K562 (cell line): ENCODE data around the gene FMNL1. TPM values are rescaled to one million over a fixed set of nuclear protein-coding genes. Genes with fewer than 3 reads are reported as not detected.
A peak's percentile ranks its signal among the peaks of the same experiment; 100 is the strongest.

Source experiments
- ATAC-seq: fragments of 200-7000 bp; cut with Tn5 transposase; 3 replicates; pipeline ENCODE4 v1.9.1; 2020; ENCODE audit warnings: moderate library complexity
- BruUV-seq: library from RNA; stranded (reverse); fragments of 400-500 nt; replicated peaks from 2 replicates; lab custom pipeline; 2021; lab: Mats Ljungman, UMichigan
- CTCF ChIA-PET: fragments of 300-600 bp; formaldehyde crosslinking; extraction: SDS; loops from one replicate; lab custom pipeline; 2021; ENCODE audit warnings: low intra/inter-chr PET ratio; lab: Yijun Ruan, JAX
- POLR2A ChIA-PET: fragments of 300-600, 350-650 bp; sonication (Branson Sonifier 250); formaldehyde crosslinking; extraction: SDS; loops from one replicate; lab custom pipeline; 2021; ENCODE audit warnings: antibody characterized with exemption, inconsistent platforms; lab: Yijun Ruan, JAX
- DNase-seq, 4 experiments: peaks; one replicate each; pipeline versions ENCODE4 v3.0.0 to v3.0.0-alpha.2; 2011 to 2018; ENCODE audit warnings: low spot score in 3 of 4, mixed read lengths in 3 of 4; ENCODE audit errors: extremely low read depth in 1 of 4
- FAIRE-seq: peaks from 2 replicates; lab custom pipeline; 2011; peaks lifted over from hg19 to GRCh38; lab: Jason Lieb, UNC
- H2AFZ ChIP-seq: 2 replicates; pipeline ENCODE4 v1.6.0; 2011; ENCODE audit warnings: low read depth, low read length, control low read depth, inconsistent platforms
- H3K27ac ChIP-seq: fragments of 200-600 bp; 3 replicates; pipeline ENCODE4 v1.8.0; 2011; ENCODE audit warnings: low read depth, mild to moderate bottlenecking, control low read depth, inconsistent platforms, low read length, moderate library complexity, mixed read lengths; ENCODE audit errors: extremely low read depth
- H3K27me3 ChIP-seq, 2 experiments: fragments of 300-600 bp in 1 of 2; 2 replicates in 1 of 2; 3 replicates in 1 of 2; pipeline versions ENCODE4 v1.6.0 to v1.8.0; 2011; ENCODE audit warnings: inconsistent platforms in 2 of 2, low read length in 2 of 2, mild to moderate bottlenecking in 1 of 2, mixed read lengths in 1 of 2, moderate library complexity in 1 of 2; ENCODE audit not compliant: control insufficient read depth in 2 of 2, insufficient read depth in 2 of 2
- H3K36me3 ChIP-seq: fragments of 300-600 bp; 3 replicates; pipeline ENCODE4 v1.8.0; 2011; ENCODE audit warnings: mild to moderate bottlenecking, low read length, inconsistent platforms; ENCODE audit not compliant: control insufficient read depth, insufficient read depth
- H3K4me1 ChIP-seq, 2 experiments: fragments of 200-600 bp in 1 of 2; replicated peaks in 1 of 2; 2 replicates in 1 of 2; 3 replicates in 1 of 2; pipeline versions ENCODE4 v1.5.1 to v1.8.0; 2011; ENCODE audit warnings: inconsistent platforms in 2 of 2, low read length in 2 of 2, mild to moderate bottlenecking in 1 of 2, mixed read lengths in 1 of 2, moderate library complexity in 1 of 2; ENCODE audit not compliant: control insufficient read depth in 2 of 2, insufficient read depth in 2 of 2
- H3K4me2 ChIP-seq: 2 replicates; pipeline ENCODE4 v1.6.1; 2011; ENCODE audit warnings: low read length, control low read depth, inconsistent platforms, mixed read lengths; ENCODE audit not compliant: insufficient read depth
- H3K4me3 ChIP-seq: fragments of 200-600 bp; sonication (generic), shearing (Covaris generic); 2 replicates; pipeline ENCODE4 v1.5.1; 2016; ENCODE audit warnings: control low read depth, inconsistent platforms
- H3K79me2 ChIP-seq: fragments of 200-600 bp; 3 replicates; pipeline ENCODE4 v1.8.0; 2011; ENCODE audit warnings: low read length, inconsistent platforms; ENCODE audit not compliant: control insufficient read depth, insufficient read depth
- H3K9ac ChIP-seq, 2 experiments: 2 replicates each; pipeline versions ENCODE4 v1.6.0 to v1.6.1; 2011; ENCODE audit warnings: low read depth in 2 of 2, low read length in 2 of 2, control low read depth in 1 of 2, inconsistent platforms in 1 of 2, mild to moderate bottlenecking in 1 of 2, mixed read lengths in 1 of 2; ENCODE audit not compliant: insufficient read depth in 1 of 2
- H3K9me1 ChIP-seq: one replicate; pipeline ENCODE4 v1.6.0; 2011; ENCODE audit warnings: inconsistent platforms, mild to moderate bottlenecking, low read length, moderate library complexity; ENCODE audit not compliant: control insufficient read depth, insufficient read depth
- H3K9me3 ChIP-seq: replicated peaks from 2 replicates; pipeline ENCODE4 v1.5.1; 2011; ENCODE audit warnings: low read depth, low read length, inconsistent platforms; ENCODE audit not compliant: control insufficient read depth, insufficient read depth
- H4K20me1 ChIP-seq: replicated peaks from 2 replicates; pipeline ENCODE4 v1.6.1; 2011; ENCODE audit warnings: low read length, inconsistent platforms, mixed read lengths; ENCODE audit not compliant: control insufficient read depth, insufficient read depth
- BMI1 ChIP-seq: fragments of 150-350 bp; IDR thresholded peaks from 2 replicates; pipeline ENCODE4 v1.6.1; 2014; ENCODE audit warnings: low read length
- CTCFL ChIP-seq: IDR thresholded peaks from 2 replicates; pipeline ENCODE4 v1.6.1; 2011; ENCODE audit warnings: borderline replicate concordance, low read depth, mild to moderate bottlenecking, moderate library complexity, low read length; ENCODE audit not compliant: insufficient read depth, poor library complexity, severe bottlenecking
- E2F4 ChIP-seq: sonication (generic); formaldehyde crosslinking; IDR thresholded peaks from 2 replicates; pipeline ENCODE4 v1.8.0; 2022; ENCODE audit warnings: mild to moderate bottlenecking, low read depth, missing genetic modification reagents
- ETV5 ChIP-seq: sonication (generic); formaldehyde crosslinking; IDR thresholded peaks from 2 replicates; pipeline ENCODE4 v1.4.0; 2020; ENCODE audit warnings: low read depth, mild to moderate bottlenecking, missing genetic modification reagents
- FOS ChIP-seq: IDR thresholded peaks from 3 replicates; pipeline ENCODE4 v1.6.1; 2011; ENCODE audit not compliant: insufficient read length; ENCODE audit errors: extremely low read depth
- FOXA3 ChIP-seq, 2 experiments: fragments of 450-650 bp in 1 of 2; sonication (generic) in 1 of 2; formaldehyde crosslinking; IDR thresholded peaks in 1 of 2; conservative IDR thresholded peaks in 1 of 2; 2 replicates each; pipeline versions ENCODE4 v1.4.0 to v1.8.0; 2020 to 2022; ENCODE audit warnings: mild to moderate bottlenecking in 2 of 2, missing genetic modification reagents in 1 of 2
- HMBOX1 ChIP-seq: sonication (generic); IDR thresholded peaks from 2 replicates; pipeline ENCODE4 v1.6.1; 2016
- IRF9 ChIP-seq: fragments of 450-650 bp; IDR thresholded peaks from 2 replicates; pipeline ENCODE4 v1.6.1; 2016; ENCODE audit warnings: missing biosample characterization, missing genetic modification characterization
- KHSRP ChIP-seq: fragments of 450-650 bp; IDR thresholded peaks from 2 replicates; pipeline ENCODE4 v1.6.1; 2017
- KLF16 ChIP-seq: IDR thresholded peaks from 2 replicates; pipeline ENCODE4 v1.6.1; 2016; ENCODE audit warnings: antibody characterized with exemption
- POLR3G ChIP-seq: IDR thresholded peaks from 2 replicates; pipeline ENCODE4 v1.6.1; 2011; ENCODE audit not compliant: insufficient read length, insufficient replicate concordance; ENCODE audit errors: extremely low read depth
- RBFOX2 ChIP-seq: fragments of 200-400 bp; formaldehyde crosslinking; IDR thresholded peaks from 2 replicates; pipeline ENCODE4 v1.6.1; 2017; ENCODE audit warnings: low read depth, mild to moderate bottlenecking, low read length, moderate library complexity
- TGIF2 ChIP-seq: sonication (generic); formaldehyde crosslinking; IDR thresholded peaks from 2 replicates; pipeline ENCODE4 v1.8.1; 2022; ENCODE audit warnings: mild to moderate bottlenecking, missing genetic modification reagents, moderate library complexity
- U2AF1 ChIP-seq: fragments of 200-400 bp; formaldehyde crosslinking; optimal IDR thresholded peaks from 2 replicates; pipeline ENCODE3; 2017; ENCODE audit warnings: mild to moderate bottlenecking, low read depth, low read length, moderate library complexity
- ZBTB1 ChIP-seq: sonication (generic); formaldehyde crosslinking; IDR thresholded peaks from 2 replicates; pipeline ENCODE4 v1.8.1; 2023; ENCODE audit warnings: missing genetic modification reagents, low read depth, mild to moderate bottlenecking, borderline replicate concordance
- ZC3H8 ChIP-seq: fragments of 450-650 bp; IDR thresholded peaks from 2 replicates; pipeline ENCODE4 v1.6.1; 2017
- ZNF561 ChIP-seq: fragments of 450-650 bp; formaldehyde crosslinking; conservative IDR thresholded peaks from 2 replicates; pipeline ENCODE4 v1.4.0; 2020; ENCODE audit warnings: mild to moderate bottlenecking, moderate library complexity
- WGBS: fragments of 100-300 bp; shearing (Covaris generic); methylation state at CpG from one replicate; pipeline ENCODE4 v1.1.6; 2016; ENCODE audit warnings: low coverage, mixed read lengths; ENCODE audit not compliant: insufficient coverage; ENCODE audit errors: missing lambda C conversion rate; 5-methylcytosine and 5-hydroxymethylcytosine counted together
- in situ Hi-C: fragments of 300-500 bp; cut with MboI; formaldehyde crosslinking; loops from 4 replicates; pipeline ENCODE4 v1.15.0; 2018; ENCODE audit warnings: inconsistent platforms, mixed read lengths
- intact Hi-C: fragments of 100-400 bp; cut with micrococcal nuclease; formaldehyde crosslinking; loops from 2 replicates; pipeline ENCODE4 v1.14.2; 2022
- polyA plus RNA-seq, 8 experiments: library from polyadenylated mRNA; depleted of rRNA in 4 of 8; stranded (reverse) in 5 of 8; unstranded in 3 of 8; fragments of >200 nt; fragmentation: Nextera tagmentation in 2 of 8; fragmentation: Illumina TruSeq in 1 of 8; extraction: Ambion mirVana in 2 of 8; extraction: Trizol in 1 of 8; gene quantifications; 2 replicates each; pipeline versions ENCODE4 v1.2.1 to v1.2.3, GENCODE V29; 2011 to 2014; ENCODE audit warnings: inconsistent platforms in 1 of 8, missing spikeins in 1 of 8
- total RNA-seq, 7 experiments: library from RNA; depleted of rRNA in 6 of 7; stranded (reverse); fragments of >200 nt in 6 of 7; fragmentation: Illumina TruSeq in 2 of 7; extraction: Trizol in 2 of 7; gene quantifications; 2 replicates each; pipeline versions ENCODE4 v1.2.1 to v1.2.3, GENCODE V29; 2011 to 2021; ENCODE audit warnings: low replicate concordance in 1 of 7

FMNL1 gene
- total and polyA plus RNA-seq, 9 of the 15 experiments (the other 6 are each of a cell fraction or from before 2014, with no cell fraction given): 0.70 to 36.6 (median 7.7) TPM

GRCh38 chr17:45244725-45245656, 23.3 kb downstream of the FMNL1 start:
- H3K36me3 ChIP-seq: peaks cover 44% of the 10 kb centered on the region; the same call in 2 of the 3 replicates
- no peak overlapping the region for H2AFZ ChIP-seq
- no peak overlapping the region for H3K27ac ChIP-seq
- H3K4me3 ChIP-seq: no peak overlapping the region
- ChIA-PET CTCF (no interaction called here), POLR2A (interaction anchor here (0.5 kb wide), 1 partner anchor 24 kb away, joined by 3 read pairs; no protein-coding TSS in a partner anchor)
- H3K9me3 ChIP-seq: no peaks in the 10 kb centered on the region; the same call in 1 of the 2 replicates
- peaks cover 19% of the 10 kb centered on the region for H3K79me2 ChIP-seq
- H3K4me2 ChIP-seq: no peak overlapping the region
- no peak for FAIRE-seq
- 90% methylated on average over 20 of the region's 21 CpGs for WGBS
- DNase-seq: no peak
- H3K9ac ChIP-seq: peak overlapping the region in 1 of 2 experiments; percentile 59; a peak in 1 of 4 replicates
- no peaks in the 10 kb centered on the region for H4K20me1 ChIP-seq
- no peaks in the 10 kb centered on the region for H3K27me3 ChIP-seq
- H3K9me1 ChIP-seq: no peaks in the 10 kb centered on the region
- intact Hi-C loops (no loop called here), in situ Hi-C loops (no loop called here)
- TF ChIP-seq RBFOX2: no peak
- no peak for TF ChIP-seq ZC3H8
- no peak for TF ChIP-seq HMBOX1
- no peak for TF ChIP-seq ETV5 (CRISPR knock-in tag)
- TF ChIP-seq TGIF2 (CRISPR knock-in tag): no peak
- TF ChIP-seq KHSRP: no peak
- no peak for TF ChIP-seq POLR3G
- TF ChIP-seq U2AF1: no peak
- TF ChIP-seq ZBTB1 (CRISPR knock-in tag): no peak
- no peak for TF ChIP-seq KLF16
- TF ChIP-seq ZNF561 (CRISPR knock-in tag): no peak
- no peak for TF ChIP-seq CTCFL
- TF ChIP-seq FOS: no peak
- no peak for TF ChIP-seq IRF9 (tag)
- no peak for TF ChIP-seq E2F4
- TF ChIP-seq FOXA3 (CRISPR knock-in tag; conservative IDR thresholded peaks at IDR 0.05 in 1 of 2, IDR thresholded peaks at IDR 0.05 in 1 of 2): no peak
- no peak for TF ChIP-seq BMI1
- H3K4me1 ChIP-seq: peaks cover 12 to 56% of the 10 kb centered on the region in 2 experiments
- BruUV-seq: no TSS peak
- ATAC-seq: no peak
